Endothelial cell of umbilical vein (primary cell): Measurements from ENCODE around the gene MYO16. TPM values are rescaled to one million over a fixed set of nuclear protein-coding genes. Genes with fewer than 3 reads are reported as not detected.

Experiments used
- BruUV-seq: library from RNA; stranded (reverse); fragments of 400-500 nt; replicated peaks from 2 replicates; lab custom pipeline; 2021; lab: Mats Ljungman, UMichigan
- CTCF ChIA-PET: fragments of 300-600, 350-600 bp; sonication (Branson Sonifier 250); formaldehyde crosslinking; loops from one replicate; lab custom pipeline; 2021; ENCODE audit warnings: antibody characterized with exemption, inconsistent platforms; lab: Charles Lee
- POLR2A ChIA-PET: fragments of 300-600, 350-600 bp; sonication (Branson Sonifier 250); formaldehyde crosslinking; loops from one replicate; lab custom pipeline; 2021; ENCODE audit warnings: antibody characterized with exemption, inconsistent platforms; lab: Charles Lee
- DNase-seq: peaks from one replicate; pipeline ENCODE4 v3.0.0-alpha.2; 2011; ENCODE audit warnings: low read depth, low spot score
- FAIRE-seq: peaks from 2 replicates; lab custom pipeline; 2011; peaks lifted over from hg19 to GRCh38; lab: Jason Lieb, UNC
- H2AFZ ChIP-seq: 2 replicates; pipeline ENCODE4 v1.6.0; 2012; ENCODE audit warnings: low read depth, low read length, control low read depth, inconsistent platforms
- H3K27ac ChIP-seq: 2 replicates; pipeline ENCODE4 v1.5.1; 2011; ENCODE audit warnings: low read depth, mild to moderate bottlenecking, control low read depth, low read length, moderate library complexity; ENCODE audit not compliant: insufficient read depth
- H3K27me3 ChIP-seq, 2 experiments: 2 replicates each; pipeline versions ENCODE4 v1.6.0 to v1.6.1; 2011; ENCODE audit warnings: low read length in 2 of 2, mixed read lengths in 1 of 2; ENCODE audit not compliant: control insufficient read depth in 2 of 2, insufficient read depth in 2 of 2
- H3K36me3 ChIP-seq, 2 experiments: 2 replicates in 1 of 2; 3 replicates in 1 of 2; pipeline ENCODE4 v1.5.1; 2011; ENCODE audit warnings: low read length in 2 of 2, mild to moderate bottlenecking in 1 of 2, moderate library complexity in 1 of 2; ENCODE audit not compliant: control insufficient read depth in 2 of 2, insufficient read depth in 2 of 2; ENCODE audit errors: extremely low read depth in 1 of 2
- H3K4me1 ChIP-seq: 3 replicates; pipeline ENCODE4 v1.5.1; 2011; ENCODE audit warnings: mild to moderate bottlenecking, low read length; ENCODE audit not compliant: control insufficient read depth, insufficient read depth; ENCODE audit errors: extremely low read depth
- H3K4me2 ChIP-seq: 2 replicates; pipeline ENCODE4 v1.6.1; 2011; ENCODE audit warnings: low read length, control low read depth, mixed read lengths; ENCODE audit not compliant: insufficient read depth
- H3K4me3 ChIP-seq, 3 experiments: fragments of 200-600 bp in 1 of 3; sonication (generic), shearing (Covaris generic) in 1 of 3; replicated peaks in 1 of 3; 2 replicates each; pipeline ENCODE4 v1.5.1; 2011 to 2016; ENCODE audit warnings: control low read depth in 3 of 3, low read length in 3 of 3, mild to moderate bottlenecking in 2 of 3, inconsistent platforms in 1 of 3, low read depth in 1 of 3, moderate library complexity in 1 of 3; ENCODE audit not compliant: insufficient read depth in 1 of 3
- H3K79me2 ChIP-seq: 2 replicates; pipeline ENCODE4 v1.6.0; 2012; ENCODE audit warnings: low read length, inconsistent platforms; ENCODE audit not compliant: control insufficient read depth, insufficient read depth
- H3K9ac ChIP-seq: replicated peaks from 2 replicates; pipeline ENCODE3; 2011; ENCODE audit warnings: low read length, control low read depth; ENCODE audit not compliant: insufficient read depth; ENCODE audit errors: extremely low read depth
- H3K9me1 ChIP-seq: replicated peaks from 3 replicates; pipeline ENCODE4 v1.6.0; 2011; ENCODE audit warnings: mild to moderate bottlenecking, low read length; ENCODE audit not compliant: control insufficient read depth, insufficient read depth; ENCODE audit errors: extremely low read depth
- H3K9me3 ChIP-seq: replicated peaks from 2 replicates; pipeline ENCODE4 v1.5.1; 2012; ENCODE audit warnings: low read length, inconsistent platforms; ENCODE audit not compliant: control insufficient read depth, insufficient read depth
- H4K20me1 ChIP-seq: replicated peaks from 2 replicates; pipeline ENCODE3; 2011; ENCODE audit warnings: mild to moderate bottlenecking, low read length; ENCODE audit not compliant: control insufficient read depth, insufficient read depth; ENCODE audit errors: extremely low read depth
- EZH2 ChIP-seq: IDR thresholded peaks from 2 replicates; pipeline ENCODE4 v1.6.1; 2012; ENCODE audit warnings: borderline replicate concordance, low read depth, mild to moderate bottlenecking, moderate library complexity, low read length, inconsistent platforms; ENCODE audit not compliant: severe bottlenecking
- FOS ChIP-seq: IDR thresholded peaks from 2 replicates; pipeline ENCODE4 v1.6.1; 2011; ENCODE audit warnings: mild to moderate bottlenecking, low read length, moderate library complexity, borderline replicate concordance; ENCODE audit not compliant: insufficient read depth
- GATA2 ChIP-seq: IDR thresholded peaks from 2 replicates; pipeline ENCODE4 v1.7.0; 2011; ENCODE audit warnings: low read depth, mild to moderate bottlenecking, moderate library complexity, mixed read lengths, low read length; ENCODE audit not compliant: insufficient read length, insufficient read depth
- JUN ChIP-seq: IDR thresholded peaks from 2 replicates; pipeline ENCODE4 v1.6.1; 2011; ENCODE audit warnings: borderline replicate concordance, low read depth; ENCODE audit not compliant: insufficient read length, insufficient read depth
- MAX ChIP-seq: IDR thresholded peaks from 2 replicates; pipeline ENCODE4 v1.6.1; 2011; ENCODE audit not compliant: insufficient read depth, insufficient read length
- MYC ChIP-seq: IDR thresholded peaks from one replicate; pipeline ENCODE4 v1.6.1; 2011; ENCODE audit warnings: mild to moderate bottlenecking, low read depth, low read length
- POLR2A ChIP-seq: IDR thresholded peaks from 2 replicates; pipeline ENCODE4 v1.6.1; 2012; ENCODE audit warnings: low read depth, mild to moderate bottlenecking, control low read depth, low read length
- POLR2AphosphoS5 ChIP-seq: IDR thresholded peaks from 2 replicates; pipeline ENCODE4 v1.6.1; 2012; ENCODE audit warnings: low read depth, mild to moderate bottlenecking, control low read depth, low read length, moderate library complexity; ENCODE audit not compliant: insufficient read depth
- dilution Hi-C: fragments of 300-500 bp; cut with MboI; formaldehyde crosslinking; loops from one replicate; pipeline ENCODE4 v1.15.0; 2019; ENCODE audit warnings: low sequenced_read_pairs; ENCODE audit not compliant: extremely low pct_ligation_motif_present
- intact Hi-C: fragments of 100-400 bp; cut with micrococcal nuclease; formaldehyde crosslinking; loops from one replicate; pipeline ENCODE4 v1.10.0; 2022
- polyA plus RNA-seq, 4 experiments: library from polyadenylated mRNA; depleted of rRNA in 3 of 4; stranded (reverse) in 3 of 4; unstranded in 1 of 4; fragments of >200 nt; gene quantifications; 2 replicates each; pipeline versions ENCODE4 v1.2.1 to v1.2.3, GENCODE V29; 2011 to 2012; ENCODE audit warnings: missing spikeins in 1 of 4
- total RNA-seq: library from RNA; stranded (reverse); gene quantifications from 2 replicates; pipeline ENCODE4 v1.2.3, GENCODE V29; 2021
- TF ChIP-seq, protein P1 (sequence below), 2 donors: IDR thresholded peaks; 1 replicate in 1 of 2; 2 replicates in 1 of 2; pipeline ENCODE4 v1.5.1; 2011; ENCODE audit warnings: low read length in 2 of 2, mild to moderate bottlenecking in 2 of 2, moderate library complexity in 2 of 2, control low read depth in 1 of 2, inconsistent platforms in 1 of 2, low read depth in 1 of 2; ENCODE audit not compliant: insufficient read depth in 1 of 2; ENCODE audit errors: extremely low read depth in 1 of 2

Gene MYO16
- total and polyA plus RNA-seq, 2 donors (not counting 3 experiments of a cell fraction or from before 2014, with no cell fraction given): 0.03 to 0.04 TPM

- Histone ChIP-seq H3K79me2 (no peaks in the 10 kb centered on the region), H4K20me1 (no peaks in the 10 kb centered on the region), H2AFZ (no peak overlapping the region), H3K27ac (no peak overlapping the region), H3K36me3 (no peaks in the 10 kb centered on the region), H3K9me3 (no peaks in the 10 kb centered on the region), H3K27me3 (no peaks in the 10 kb centered on the region), H3K9me1 (no peaks in the 10 kb centered on the region), H3K4me1 (no peaks in the 10 kb centered on the region), H3K4me3 (no peak overlapping the region), H3K4me2 (no peak overlapping the region), H3K9ac (no peak overlapping the region)
- no TSS peak for BruUV-seq
- dilution Hi-C loops: no loop called here
- ChIA-PET POLR2A (no interaction called here), CTCF (no interaction called here)
- intact Hi-C loops: no loop called here
- TF ChIP-seq JUN: no peak
- TF ChIP-seq, protein P1, sequence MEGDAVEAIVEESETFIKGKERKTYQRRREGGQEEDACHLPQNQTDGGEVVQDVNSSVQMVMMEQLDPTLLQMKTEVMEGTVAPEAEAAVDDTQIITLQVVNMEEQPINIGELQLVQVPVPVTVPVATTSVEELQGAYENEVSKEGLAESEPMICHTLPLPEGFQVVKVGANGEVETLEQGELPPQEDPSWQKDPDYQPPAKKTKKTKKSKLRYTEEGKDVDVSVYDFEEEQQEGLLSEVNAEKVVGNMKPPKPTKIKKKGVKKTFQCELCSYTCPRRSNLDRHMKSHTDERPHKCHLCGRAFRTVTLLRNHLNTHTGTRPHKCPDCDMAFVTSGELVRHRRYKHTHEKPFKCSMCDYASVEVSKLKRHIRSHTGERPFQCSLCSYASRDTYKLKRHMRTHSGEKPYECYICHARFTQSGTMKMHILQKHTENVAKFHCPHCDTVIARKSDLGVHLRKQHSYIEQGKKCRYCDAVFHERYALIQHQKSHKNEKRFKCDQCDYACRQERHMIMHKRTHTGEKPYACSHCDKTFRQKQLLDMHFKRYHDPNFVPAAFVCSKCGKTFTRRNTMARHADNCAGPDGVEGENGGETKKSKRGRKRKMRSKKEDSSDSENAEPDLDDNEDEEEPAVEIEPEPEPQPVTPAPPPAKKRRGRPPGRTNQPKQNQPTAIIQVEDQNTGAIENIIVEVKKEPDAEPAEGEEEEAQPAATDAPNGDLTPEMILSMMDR (IDR thresholded peaks at IDR 0.05; ENCODE audit: extremely low read depth in 1 of 2, insufficient read depth in 1 of 2, low read depth in 1 of 2, low read length in 2 of 2): no peak
- no peak for TF ChIP-seq EZH2
- TF ChIP-seq POLR2A: no peak
- no peak for TF ChIP-seq POLR2AphosphoS5
- TF ChIP-seq FOS: no peak
- TF ChIP-seq GATA2: no peak
- TF ChIP-seq MYC: no peak
- TF ChIP-seq MAX: no peak
- FAIRE-seq (no peak), DNase-seq (no peak)
Measured at GRCh38 chr13:108993346-108993745, 363.9 kb downstream of the MYO16 start.
